SU-DHL-6 (cell line): ENCODE results near the gene IFT74.

Experiments used
- CTCF ChIP-seq: fragments of 200-600 bp; sonication (generic); IDR thresholded peaks from one replicate; pipeline ENCODE4 v1.5.1; 2017; ENCODE audit warnings: antibody characterized with exemption, mild to moderate bottlenecking, low read length, moderate library complexity; ENCODE audit not compliant: insufficient read depth, poor library complexity, severe bottlenecking
- EZH2phosphoT487 ChIP-seq: fragments of 200-600 bp; sonication (generic), shearing (Covaris generic); conservative IDR thresholded peaks from 2 replicates; pipeline ENCODE4 v1.6.1; 2018; ENCODE audit warnings: mild to moderate bottlenecking, antibody characterized with exemption, low read length, moderate library complexity, mixed read lengths

GRCh38 chr9:26955921-26956859 lies at the start of gene IFT74:
- TF ChIP-seq CTCF (no peak), EZH2phosphoT487 (no peak)
